ENCODE data around the gene RFPL2.

DNA sequence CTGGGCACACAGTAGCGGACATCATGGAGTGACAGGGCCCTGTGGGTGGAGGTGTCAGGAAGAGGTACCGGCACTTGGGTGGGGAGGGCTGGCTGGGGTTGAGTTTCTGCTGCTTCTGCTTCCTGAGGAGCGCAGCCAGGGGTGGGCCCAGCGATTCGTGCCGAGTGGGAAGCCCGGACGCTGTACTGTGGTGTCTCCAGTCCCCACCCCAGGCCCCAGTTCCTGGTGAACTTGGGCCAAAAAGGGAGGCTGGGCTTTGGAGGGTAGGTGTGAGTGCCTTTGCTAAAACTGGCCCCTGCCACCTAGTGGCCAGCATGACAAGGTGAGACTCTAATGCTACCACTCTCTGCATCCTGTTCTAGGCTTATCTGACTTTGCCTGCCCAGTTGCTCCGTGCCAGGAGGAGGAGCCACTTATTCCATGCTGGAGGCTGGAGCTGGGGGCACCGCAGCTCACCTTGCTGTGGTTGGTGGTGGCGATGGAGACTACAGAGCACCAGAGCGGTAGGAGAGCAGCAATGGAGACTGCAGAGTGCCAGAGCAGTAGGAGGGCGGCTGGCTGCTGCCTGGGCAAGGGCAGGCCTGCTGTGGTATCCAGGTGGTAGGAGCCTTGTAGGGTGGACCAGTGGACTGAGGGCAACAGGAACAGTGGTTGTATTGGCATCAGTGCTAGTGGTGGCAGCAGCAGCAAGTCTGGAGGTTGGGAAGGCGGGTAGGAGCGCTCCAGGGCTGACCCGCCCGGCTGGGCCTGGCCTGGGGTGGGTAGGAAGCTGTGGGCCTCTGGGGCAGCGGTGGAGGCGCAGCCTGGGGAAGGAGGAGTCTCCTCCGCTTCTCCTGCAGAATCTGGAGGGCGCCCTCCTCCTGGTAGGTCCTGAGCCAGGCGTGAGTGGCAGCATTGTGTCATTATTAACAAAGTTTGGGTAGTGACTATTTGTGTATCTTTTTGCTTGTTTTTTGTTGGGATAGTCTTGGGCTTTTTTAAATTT is 2.2 kb upstream of the RFPL2 start:
- TF ChIP-seq FOXK2 (IDR thresholded peaks at IDR 0.05) (no peak), TARDBP (IDR thresholded peaks at IDR 0.05) (no peak)
